GM18951 (cell line): ENCODE results near the gene HNRNPUL2.

Experiments used
- POLR2A ChIP-seq: IDR thresholded peaks from 4 replicates; pipeline ENCODE4 v1.6.1; 2011; ENCODE audit warnings: mild to moderate bottlenecking; ENCODE audit not compliant: insufficient read length, insufficient read depth; ENCODE audit errors: extremely low read depth
- in situ Hi-C: fragments of 300-500 bp; cut with MboI; formaldehyde crosslinking; loops from one replicate; pipeline ENCODE4 v1.12.0; 2022; ENCODE audit warnings: low sequenced_read_pairs, mixed read lengths, inconsistent platforms; ENCODE audit not compliant: unreplicated experiment

HNRNPUL2 gene

GRCh38 chr11:62716206-62716605 lies 11.1 kb downstream of the HNRNPUL2 start:
- no peak for TF ChIP-seq POLR2A
- in situ Hi-C loops: no loop called here

GRCh38 chr11:62715150-62716130 lies 11.8 kb downstream of the HNRNPUL2 start:
- in situ Hi-C loops: no loop called here
- TF ChIP-seq POLR2A: no peak

- no peak for TF ChIP-seq POLR2A
- in situ Hi-C loops: no loop called here
Measured at GRCh38 chr11:62713343-62713742, 13.9 kb downstream of the HNRNPUL2 start.

GRCh38 chr11:62712861-62713260 lies 14.4 kb downstream of the HNRNPUL2 start:
- no peak for TF ChIP-seq POLR2A
- in situ Hi-C loops: no loop called here

- in situ Hi-C loops: no loop called here
- no peak for TF ChIP-seq POLR2A
Measured at GRCh38 chr11:62712276-62712812, 14.9 kb downstream of the HNRNPUL2 start.

GRCh38 chr11:62710001-62710345 lies 17.3 kb downstream of the HNRNPUL2 start:
- no peak for TF ChIP-seq POLR2A
- in situ Hi-C loops: no loop called here

GRCh38 chr11:62709247-62710000 lies 17.8 kb downstream of the HNRNPUL2 start:
- peak; percentile 79 for TF ChIP-seq POLR2A
- in situ Hi-C loops: no loop called here

GRCh38 chr11:62708793-62709192 lies 18.5 kb downstream of the HNRNPUL2 start:
- in situ Hi-C loops: no loop called here
- TF ChIP-seq POLR2A: no peak

GRCh38 chr11:62708392-62708791 lies 18.9 kb downstream of the HNRNPUL2 start:
- in situ Hi-C loops: no loop called here
- no peak for TF ChIP-seq POLR2A

GRCh38 chr11:62707277-62707861 lies 19.9 kb downstream of the HNRNPUL2 start, which contains the start of the genes BSCL2 and GNG3:
Gene BSCL2, minus strand, starts transcription at chr11:62707424. Its CDS starts 229 bp downstream, at chr11:62707195.
Gene GNG3, plus strand, starts transcription at chr11:62707676. Its CDS starts 620 bp downstream, at chr11:62708296.
- in situ Hi-C loops: no loop called here
- no peak for TF ChIP-seq POLR2A

GRCh38 chr11:62706850-62707247 lies 20.4 kb downstream of the HNRNPUL2 start:
- no peak for TF ChIP-seq POLR2A
- in situ Hi-C loops: no loop called here

- in situ Hi-C loops: no loop called here
- peak; percentile 74 for TF ChIP-seq POLR2A
Measured at GRCh38 chr11:62705880-62706849, 21.1 kb downstream of the HNRNPUL2 start.
